HCT116 (cell line): ENCODE results near the gene EARS2. TPM values are rescaled to one million over a fixed set of nuclear protein-coding genes. Genes with fewer than 3 reads are reported as not detected.
A peak's percentile ranks its signal among the peaks of the same experiment; 100 is the strongest.

Experiments
- ATAC-seq: fragments of 200-7000 bp; cut with Tn5 transposase; 2 replicates; pipeline ENCODE4 v1.9.1; 2020; ENCODE audit warnings: mild to moderate bottlenecking, moderate library complexity
- BruUV-seq: library from RNA; stranded (reverse); fragments of 400-500 nt; replicated peaks from 2 replicates; lab custom pipeline; 2021; lab: Mats Ljungman, UMichigan
- CTCF ChIA-PET: fragments of 300-600 bp; sonication (Branson Sonifier 250); formaldehyde crosslinking; loops from one replicate; lab custom pipeline; 2021; ENCODE audit warnings: antibody characterized with exemption; lab: Charles Lee
- POLR2A ChIA-PET: fragments of 300-600, 350-600 bp; sonication (Branson Sonifier 250); formaldehyde crosslinking; loops from one replicate; lab custom pipeline; 2021; ENCODE audit warnings: antibody characterized with exemption; lab: Charles Lee
- RAD21 ChIA-PET, 2 experiments: fragments of 300-600 bp; sonication (Branson Sonifier 250); formaldehyde crosslinking; loops; one replicate each; lab custom pipeline; 2023; ENCODE audit warnings: low total read pairs in 2 of 2; ENCODE audit not compliant: uncharacterized antibody in 2 of 2, unreplicated experiment in 2 of 2, low non-redundant PET in 1 of 2; lab: Charles Lee
- DNase-seq: peaks from one replicate; pipeline ENCODE4 v3.0.0-alpha.2; 2010; ENCODE audit warnings: low read depth, low spot score
- H2AFZ ChIP-seq: fragments of 200-600 bp; shearing (Covaris generic), sonication (generic); 2 replicates; pipeline ENCODE4 v1.6.1; 2017; ENCODE audit warnings: low read depth, mixed run types, mixed read lengths, antibody characterized with exemption, low read length; ENCODE audit not compliant: poor library complexity, severe bottlenecking
- H3K27ac ChIP-seq: 2 replicates; pipeline ENCODE4 v1.5.1; 2012; ENCODE audit warnings: low read depth, low read length
- H3K27me3 ChIP-seq: fragments of 200-600 bp; sonication (generic); 2 replicates; pipeline ENCODE4 v1.6.1; 2016; ENCODE audit warnings: mixed run types, low read length, mixed read lengths; ENCODE audit not compliant: insufficient read depth
- H3K36me3 ChIP-seq, 2 experiments: fragments of 200-500 bp in 1 of 2; fragments of 200-600 bp in 1 of 2; sonication (Bioruptor generic) in 1 of 2; sonication (generic) in 1 of 2; 2 replicates each; pipeline versions ENCODE4 v1.5.1 to v1.6.1; 2014 to 2016; ENCODE audit warnings: low read length in 2 of 2, inconsistent platforms in 1 of 2, mixed read lengths in 1 of 2, mixed run types in 1 of 2; ENCODE audit not compliant: insufficient read depth in 2 of 2, control insufficient read depth in 1 of 2
- H3K4me1 ChIP-seq, 2 experiments: fragments of 200-600 bp in 1 of 2; sonication (generic) in 1 of 2; 2 replicates each; pipeline versions ENCODE4 v1.5.1 to v1.6.1; 2012 to 2017; ENCODE audit warnings: low read length in 2 of 2, inconsistent platforms in 1 of 2, mild to moderate bottlenecking in 1 of 2, mixed read lengths in 1 of 2, mixed run types in 1 of 2, moderate library complexity in 1 of 2; ENCODE audit not compliant: insufficient read depth in 2 of 2, control insufficient read depth in 1 of 2
- H3K4me2 ChIP-seq: fragments of 200-600 bp; sonication (generic); 2 replicates; pipeline ENCODE4 v1.6.1; 2017; ENCODE audit warnings: mixed run types, low read length, mixed read lengths
- H3K4me3 ChIP-seq, 2 experiments: fragments of 200-600 bp in 1 of 2; sonication (generic) in 1 of 2; replicated peaks in 1 of 2; 2 replicates each; pipeline ENCODE4 v1.5.1; 2011 to 2016; ENCODE audit warnings: low read length in 2 of 2, control low read depth in 1 of 2, low read depth in 1 of 2, mild to moderate bottlenecking in 1 of 2, mixed read lengths in 1 of 2, mixed run types in 1 of 2
- H3K79me2 ChIP-seq: fragments of 200-600 bp; sonication (generic); 2 replicates; pipeline ENCODE4 v1.6.1; 2017; ENCODE audit warnings: mild to moderate bottlenecking, mixed run types, low read length, moderate library complexity, mixed read lengths; ENCODE audit not compliant: insufficient read depth
- H3K9ac ChIP-seq: fragments of 200-600 bp; sonication (generic); 2 replicates; pipeline ENCODE4 v1.6.1; 2016; ENCODE audit warnings: low read length, mixed read lengths
- H3K9me2 ChIP-seq: fragments of 200-600 bp; sonication (generic), shearing (Covaris generic); 2 replicates; pipeline ENCODE4 v1.6.1; 2017; ENCODE audit warnings: mixed run types, mild to moderate bottlenecking, moderate library complexity; ENCODE audit not compliant: insufficient read depth
- H3K9me3 ChIP-seq, 2 experiments: fragments of 200-500 bp in 1 of 2; fragments of 200-600 bp in 1 of 2; sonication (Bioruptor generic) in 1 of 2; sonication (generic) in 1 of 2; 2 replicates each; pipeline ENCODE4 v1.6.1; 2014 to 2017; ENCODE audit warnings: low read length in 2 of 2, mixed read lengths in 2 of 2, inconsistent platforms in 1 of 2, low read depth in 1 of 2, mild to moderate bottlenecking in 1 of 2, mixed run types in 1 of 2, moderate library complexity in 1 of 2; ENCODE audit not compliant: control insufficient read depth in 1 of 2, insufficient read depth in 1 of 2
- H4K20me1 ChIP-seq: fragments of 200-600 bp; sonication (generic), shearing (Covaris generic); 2 replicates; pipeline ENCODE4 v1.6.1; 2017; ENCODE audit warnings: mixed run types, mild to moderate bottlenecking, moderate library complexity; ENCODE audit not compliant: insufficient read depth
- CBX3 ChIP-seq: IDR thresholded peaks from 2 replicates; pipeline ENCODE4 v1.6.1; 2012; ENCODE audit warnings: low read depth
- EGR1 ChIP-seq: IDR thresholded peaks from 2 replicates; pipeline ENCODE4 v1.6.1; 2012; ENCODE audit warnings: low read depth
- EZH2 ChIP-seq: fragments of 200-600 bp; sonication (generic); IDR thresholded peaks from 2 replicates; pipeline ENCODE4 v1.6.1; 2017; ENCODE audit warnings: antibody characterized with exemption, mixed run types
- EZH2phosphoT487 ChIP-seq: fragments of 200-600 bp; IDR thresholded peaks from 2 replicates; pipeline ENCODE4 v1.6.1; 2018; ENCODE audit warnings: antibody characterized with exemption, borderline replicate concordance
- FOSL1 ChIP-seq: IDR thresholded peaks from 2 replicates; pipeline ENCODE4 v1.6.1; 2012; ENCODE audit warnings: low read depth
- POLR2A ChIP-seq: IDR thresholded peaks from 2 replicates; pipeline ENCODE4 v1.7.0; 2011; ENCODE audit warnings: borderline replicate concordance; ENCODE audit not compliant: insufficient read depth, insufficient read length; ENCODE audit errors: extremely low read depth
- POLR2AphosphoS5 ChIP-seq: IDR thresholded peaks from 2 replicates; pipeline ENCODE4 v1.6.1; 2011; ENCODE audit warnings: mild to moderate bottlenecking, low read depth, low read length, moderate library complexity
- REST ChIP-seq: IDR thresholded peaks from 2 replicates; pipeline ENCODE4 v1.6.1; 2012; ENCODE audit warnings: low read depth
- SIN3A ChIP-seq: IDR thresholded peaks from 2 replicates; pipeline ENCODE4 v1.6.1; 2012; ENCODE audit warnings: low read depth
- SP1 ChIP-seq: IDR thresholded peaks from 2 replicates; pipeline ENCODE4 v1.6.1; 2012; ENCODE audit warnings: low read depth
- SRF ChIP-seq: IDR thresholded peaks from 2 replicates; pipeline ENCODE4 v1.6.1; 2012; ENCODE audit warnings: low read depth
- YY1 ChIP-seq: IDR thresholded peaks from 2 replicates; pipeline ENCODE4 v1.6.1; 2011; ENCODE audit warnings: low read length, low read depth, moderate library complexity, mild to moderate bottlenecking; ENCODE audit not compliant: insufficient replicate concordance; ENCODE audit errors: extremely low read depth
- ZFX ChIP-seq: fragments of 450-650 bp; IDR thresholded peaks from 2 replicates; pipeline ENCODE4 v1.6.1; 2017
- ZNF274 ChIP-seq: fragments of 200-500 bp; sonication (Bioruptor generic); IDR thresholded peaks from 2 replicates; pipeline ENCODE4 v1.6.1; 2014; ENCODE audit warnings: mild to moderate bottlenecking, low read depth, low read length, inconsistent platforms
- intact Hi-C: fragments of 100-400 bp; cut with micrococcal nuclease; formaldehyde crosslinking; loops from 2 replicates; pipeline ENCODE4 v1.10.0; 2022
- total RNA-seq: library from RNA; stranded (reverse); gene quantifications from one replicate; pipeline ENCODE4 v1.2.1, GENCODE V29; 2021; ENCODE audit not compliant: unreplicated experiment
- TF ChIP-seq, protein P1 (sequence below), 3 experiments: fragments of 200-600 bp in 1 of 3; sonication (generic) in 1 of 3; IDR thresholded peaks in 2 of 3; conservative IDR thresholded peaks in 1 of 3; 2 replicates each; pipeline ENCODE4 v1.5.1; 2012 to 2017; ENCODE audit warnings: low read depth in 2 of 3, low read length in 2 of 3, antibody characterized with exemption in 1 of 3, borderline replicate concordance in 1 of 3, control low read depth in 1 of 3, mild to moderate bottlenecking in 1 of 3, mixed read lengths in 1 of 3, mixed run types in 1 of 3, moderate library complexity in 1 of 3; ENCODE audit not compliant: insufficient read depth in 1 of 3
- TF ChIP-seq, protein P2 (sequence below): IDR thresholded peaks from 2 replicates; pipeline ENCODE4 v1.6.1; 2012

The EARS2 gene
- total RNA-seq, 1 experiment from 2014 or later = 35.6 TPM

GRCh38 chr16:23595246-23595950 lies 38.2 kb upstream of the EARS2 start (continued):
- no peak for TF ChIP-seq EZH2
- TF ChIP-seq, all 23 proteins: peak for 0

DNA sequence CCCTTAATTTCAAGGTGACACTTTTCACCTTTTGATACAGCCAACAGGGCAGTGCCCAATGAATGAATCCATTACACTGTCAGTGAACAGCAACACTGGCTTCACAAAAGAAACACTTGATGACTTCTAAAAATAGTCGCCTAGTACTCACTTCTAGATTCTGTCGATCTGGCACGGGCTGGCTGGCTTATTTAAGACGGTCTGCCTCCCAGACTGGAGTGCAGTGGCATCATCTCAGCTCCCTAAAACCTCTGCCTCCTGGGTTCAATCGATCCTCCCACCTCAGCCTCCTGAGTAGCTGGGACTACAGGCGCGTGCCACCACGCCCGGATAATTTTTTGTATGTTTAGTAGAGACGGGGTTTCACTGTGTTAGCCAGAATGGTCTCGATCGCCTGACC lies 37.0 kb upstream of the EARS2 start:
- no peaks in the 10 kb centered on the region for H3K27me3 ChIP-seq
- H3K27ac ChIP-seq = no peak overlapping the region
- BruUV-seq = no TSS peak
- H3K9me2 ChIP-seq = no peaks in the 10 kb centered on the region
- H3K9ac ChIP-seq = no peak overlapping the region
- H3K4me2 ChIP-seq = peak overlapping the region; percentile 89
- no peak for ATAC-seq
- intact Hi-C loops = no loop called here
- H3K4me3 ChIP-seq = no peak overlapping the region
- no peak for DNase-seq
- H2AFZ ChIP-seq = no peak overlapping the region
- ChIA-PET POLR2A (interaction anchor here (1.4 kb wide), 1 partner anchor 37 kb away, joined by 3 read pairs; the partner anchor contains the start of genes EARS2 and UBFD1), CTCF (no interaction called here), RAD21 (no interaction called here)
- H3K79me2 ChIP-seq = peaks cover 68% of the 10 kb centered on the region
- H3K9me3 ChIP-seq = no peaks in the 10 kb centered on the region
- peaks cover 17 to 40% of the 10 kb centered on the region in 2 experiments for H3K36me3 ChIP-seq
- H4K20me1 ChIP-seq = no peaks in the 10 kb centered on the region
- H3K4me1 ChIP-seq = peaks cover 16 to 25% of the 10 kb centered on the region in 2 experiments; a peak in 3 of 4 replicates
- TF ChIP-seq, protein P1, sequence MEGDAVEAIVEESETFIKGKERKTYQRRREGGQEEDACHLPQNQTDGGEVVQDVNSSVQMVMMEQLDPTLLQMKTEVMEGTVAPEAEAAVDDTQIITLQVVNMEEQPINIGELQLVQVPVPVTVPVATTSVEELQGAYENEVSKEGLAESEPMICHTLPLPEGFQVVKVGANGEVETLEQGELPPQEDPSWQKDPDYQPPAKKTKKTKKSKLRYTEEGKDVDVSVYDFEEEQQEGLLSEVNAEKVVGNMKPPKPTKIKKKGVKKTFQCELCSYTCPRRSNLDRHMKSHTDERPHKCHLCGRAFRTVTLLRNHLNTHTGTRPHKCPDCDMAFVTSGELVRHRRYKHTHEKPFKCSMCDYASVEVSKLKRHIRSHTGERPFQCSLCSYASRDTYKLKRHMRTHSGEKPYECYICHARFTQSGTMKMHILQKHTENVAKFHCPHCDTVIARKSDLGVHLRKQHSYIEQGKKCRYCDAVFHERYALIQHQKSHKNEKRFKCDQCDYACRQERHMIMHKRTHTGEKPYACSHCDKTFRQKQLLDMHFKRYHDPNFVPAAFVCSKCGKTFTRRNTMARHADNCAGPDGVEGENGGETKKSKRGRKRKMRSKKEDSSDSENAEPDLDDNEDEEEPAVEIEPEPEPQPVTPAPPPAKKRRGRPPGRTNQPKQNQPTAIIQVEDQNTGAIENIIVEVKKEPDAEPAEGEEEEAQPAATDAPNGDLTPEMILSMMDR (IDR thresholded peaks at IDR 0.05 in 2 of 3, conservative IDR thresholded peaks at IDR 0.05 in 1 of 3; ENCODE audit: borderline replicate concordance in 1 of 3, insufficient read depth in 1 of 3, low read depth in 2 of 3, low read length in 2 of 3) = no peak
- TF ChIP-seq ZFX (no peak), SIN3A (no peak), EZH2phosphoT487 (no peak), SP1 (no peak), EGR1 (no peak), YY1 (no peak), ZNF274 (no peak), POLR2A (no peak), POLR2AphosphoS5 (no peak), SRF (no peak), FOSL1 (no peak), REST (no peak), CBX3 (no peak)
- TF ChIP-seq, protein P2, sequence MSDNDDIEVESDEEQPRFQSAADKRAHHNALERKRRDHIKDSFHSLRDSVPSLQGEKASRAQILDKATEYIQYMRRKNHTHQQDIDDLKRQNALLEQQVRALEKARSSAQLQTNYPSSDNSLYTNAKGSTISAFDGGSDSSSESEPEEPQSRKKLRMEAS = no peak
- TF ChIP-seq, all 23 proteins: peak for 0
